ENCODE results near the gene NDUFV1.

GRCh38 chr11:67631853-67632174 lies 25.1 kb downstream of the NDUFV1 start:
- no peak for TF ChIP-seq POLR2AphosphoS5 (IDR thresholded peaks at IDR 0.05; ENCODE audit: borderline replicate concordance, low read depth, low read length)
- TF ChIP-seq EZH2 (IDR thresholded peaks at IDR 0.05): no peak
- TF ChIP-seq FOXP2 (optimal IDR thresholded peaks at IDR 0.05; ENCODE audit: control extremely low read depth, extremely low read length, insufficient read depth): no peak
